ENCODE data around the gene EVI5.
A peak's percentile ranks its signal among the peaks of the same experiment; 100 is the strongest.
"Not testable (repeated sequence)": the region's sequence is repeated elsewhere in the genome, so short reads cannot be mapped to it uniquely, and the experiment has no call there.

The EVI5 gene

GRCh38 chr1:92791487-92792066, 6.7 kb upstream of the EVI5 start:
- DNase-seq (ENCODE audit: low spot score), result no peak

GRCh38 chr1:92790867-92791266, 6.0 kb upstream of the EVI5 start:
- DNase-seq (ENCODE audit: low spot score), result no peak

- DNase-seq (ENCODE audit: low spot score), result no peak
Observed at GRCh38 chr1:92790081-92790480, 5.2 kb upstream of the EVI5 start.

GRCh38 chr1:92786111-92786901, 1.4 kb upstream of the EVI5 start:
- DNase-seq (ENCODE audit: low spot score), result no peak

- DNase-seq (ENCODE audit: low spot score), result peak; percentile 19
Observed at GRCh38 chr1:92784021-92784638, 778 bp downstream of the EVI5 start.

GRCh38 chr1:92783550-92783949, 1.4 kb downstream of the EVI5 start:
- not testable (repeated sequence) for DNase-seq (ENCODE audit: low spot score)

GRCh38 chr1:92778376-92778775, 6.5 kb downstream of the EVI5 start:
- DNase-seq (ENCODE audit: low spot score), result no peak

- no peak for DNase-seq (ENCODE audit: low spot score)
Observed at GRCh38 chr1:92774407-92774806, 10.5 kb downstream of the EVI5 start.

- not testable (repeated sequence) for DNase-seq (ENCODE audit: low spot score)
Observed at GRCh38 chr1:92773749-92774148, 11.2 kb downstream of the EVI5 start.

GRCh38 chr1:92769856-92770255, 15.1 kb downstream of the EVI5 start:
- DNase-seq (ENCODE audit: low spot score), result no peak

GRCh38 chr1:92768915-92769314, 16.0 kb downstream of the EVI5 start:
- no peak for DNase-seq (ENCODE audit: low spot score)

- no peak for DNase-seq (ENCODE audit: low spot score)
Observed at GRCh38 chr1:92768296-92768695, 16.6 kb downstream of the EVI5 start.

- DNase-seq (ENCODE audit: low spot score), result no peak
Observed at GRCh38 chr1:92764116-92764515, 20.8 kb downstream of the EVI5 start.

GRCh38 chr1:92762355-92762754, 22.6 kb downstream of the EVI5 start:
- no peak for DNase-seq (ENCODE audit: low spot score)

- no peak for DNase-seq (ENCODE audit: low spot score)
Observed at GRCh38 chr1:92759361-92759760, 25.5 kb downstream of the EVI5 start.

GRCh38 chr1:92756537-92756936, 28.4 kb downstream of the EVI5 start:
- no peak for DNase-seq (ENCODE audit: low spot score)

- no peak for DNase-seq (ENCODE audit: low spot score)
Observed at GRCh38 chr1:92755541-92756461, 29.1 kb downstream of the EVI5 start.

GRCh38 chr1:92754719-92755050, 30.2 kb downstream of the EVI5 start:
- no peak for DNase-seq (ENCODE audit: low spot score)

GRCh38 chr1:92754000-92754718, 30.7 kb downstream of the EVI5 start:
- no peak for DNase-seq (ENCODE audit: low spot score)

GRCh38 chr1:92752719-92753118, 32.2 kb downstream of the EVI5 start:
- DNase-seq (ENCODE audit: low spot score), result no peak

GRCh38 chr1:92749024-92749634, 35.8 kb downstream of the EVI5 start:
- DNase-seq (ENCODE audit: low spot score), result peak; percentile 70

Measured in germinal center (tissue), 1 donor.